Testis (tissue), 2 donors: ENCODE results near the gene GHDC.

ENCODE experiments used
- CTCF ChIP-seq, 3 experiments: fragments of 450-650 bp in 2 of 3; fragments of 200-600 bp in 1 of 3; sonication (generic) in 1 of 3; IDR thresholded peaks; one replicate each; pipeline ENCODE4 v1.5.1; 2016 to 2019; ENCODE audit warnings: antibody characterized with exemption in 3 of 3, mild to moderate bottlenecking in 2 of 3, moderate library complexity in 1 of 3
- POLR2A ChIP-seq: fragments of 450-650 bp; IDR thresholded peaks from one replicate; pipeline ENCODE4 v1.6.1; 2017; ENCODE audit warnings: antibody characterized with exemption, mild to moderate bottlenecking, moderate library complexity

- no peak for TF ChIP-seq CTCF (IDR thresholded peaks at IDR 0.05)
- TF ChIP-seq POLR2A, result no peak
Measured at GRCh38 chr17:42224651-42225050, 30.4 kb upstream of the GHDC start.
